Sigmoid colon (tissue), 7 donors: ENCODE results near the gene TADA2A. TPM values are rescaled to one million over a fixed set of nuclear protein-coding genes. Genes with fewer than 3 reads are reported as not detected.
"Not testable (repeated sequence)": the region's sequence is repeated elsewhere in the genome, so short reads cannot be mapped to it uniquely, and the experiment has no call there.

Source experiments
- DNase-seq: peaks from one replicate; pipeline ENCODE4 v3.0.0-alpha.2; 2019
- H3K27ac ChIP-seq, 4 donors: fragments of 200-600 bp; sonication (generic); one replicate each; pipeline ENCODE4 v1.5.1; 2016 to 2019; ENCODE audit warnings: mild to moderate bottlenecking in 1 of 4
- H3K27me3 ChIP-seq, 3 donors: fragments of 200-600 bp; sonication (generic); one replicate each; pipeline ENCODE4 v1.5.1; 2019; ENCODE audit warnings: mild to moderate bottlenecking in 1 of 3
- H3K36me3 ChIP-seq, 4 donors: fragments of 200-600 bp; sonication (generic); one replicate each; pipeline ENCODE4 v1.5.1; 2016 to 2019
- H3K4me1 ChIP-seq, 4 donors: fragments of 200-600 bp; sonication (generic); one replicate each; pipeline ENCODE4 v1.5.1; 2017 to 2019
- H3K4me3 ChIP-seq, 4 donors: fragments of 200-600 bp; sonication (generic); one replicate each; pipeline ENCODE4 v1.5.1; 2017 to 2019; ENCODE audit warnings: mild to moderate bottlenecking in 2 of 4, moderate library complexity in 1 of 4
- H3K9me3 ChIP-seq, 4 donors: fragments of 200-600 bp in 3 of 4; sonication (generic) in 3 of 4; one replicate each; pipeline versions ENCODE4 v1.5.1 to v1.6.1; 2013 to 2019
- EP300 ChIP-seq, 4 donors: sonication (generic); formaldehyde crosslinking; IDR thresholded peaks; one replicate each; pipeline ENCODE4 v1.6.1; 2017; ENCODE audit warnings: antibody characterized with exemption in 4 of 4
- POLR2A ChIP-seq, 2 donors: fragments of 450-650 bp; IDR thresholded peaks; one replicate each; pipeline ENCODE4 v1.6.1; 2016; ENCODE audit warnings: antibody characterized with exemption in 2 of 2, mild to moderate bottlenecking in 2 of 2, moderate library complexity in 2 of 2
- POLR2AphosphoS5 ChIP-seq, 4 donors: sonication (generic); formaldehyde crosslinking; IDR thresholded peaks; one replicate each; pipeline ENCODE4 v1.6.1; 2017; ENCODE audit warnings: antibody characterized with exemption in 4 of 4
- WGBS, 2 donors: extraction: QIAGEN DNeasy Blood & Tissue Kit; methylation state at CpG; one replicate each; pipeline ENCODE4 v1.1.7; 2013; 5-methylcytosine and 5-hydroxymethylcytosine counted together
- intact Hi-C: fragments of 100-400 bp; cut with DNase I; formaldehyde crosslinking; loops from one replicate; pipeline ENCODE4 v1.15.1; 2023
- polyA plus RNA-seq, 3 donors: library from polyadenylated mRNA; stranded (reverse); fragments of 200-250 nt; gene quantifications; one replicate each; pipeline ENCODE4 v1.2.3, GENCODE V29; 2013
- total RNA-seq, 4 donors: library from RNA; depleted of rRNA; stranded (reverse); fragments of >200 nt; gene quantifications; one replicate each; pipeline ENCODE4 v1.1.0, GENCODE V29; 2016
- TF ChIP-seq, protein P1 (sequence below), 4 experiments: fragments of 450-650 bp in 3 of 4; fragments of 200-600 bp in 1 of 4; IDR thresholded peaks; one replicate each; pipeline ENCODE4 v1.5.1; 2016 to 2019; ENCODE audit warnings: antibody characterized with exemption in 4 of 4, mild to moderate bottlenecking in 3 of 4, moderate library complexity in 2 of 4
- donor health status: healthy with polysubstance abuse.
- donor health status: Bipolar disorder and iron deficiency.
- donor health status: healthy.

Gene TADA2A
- total and polyA plus RNA-seq, 7 donors = 7.2 to 22.7 (median 15.0) TPM

DNA sequence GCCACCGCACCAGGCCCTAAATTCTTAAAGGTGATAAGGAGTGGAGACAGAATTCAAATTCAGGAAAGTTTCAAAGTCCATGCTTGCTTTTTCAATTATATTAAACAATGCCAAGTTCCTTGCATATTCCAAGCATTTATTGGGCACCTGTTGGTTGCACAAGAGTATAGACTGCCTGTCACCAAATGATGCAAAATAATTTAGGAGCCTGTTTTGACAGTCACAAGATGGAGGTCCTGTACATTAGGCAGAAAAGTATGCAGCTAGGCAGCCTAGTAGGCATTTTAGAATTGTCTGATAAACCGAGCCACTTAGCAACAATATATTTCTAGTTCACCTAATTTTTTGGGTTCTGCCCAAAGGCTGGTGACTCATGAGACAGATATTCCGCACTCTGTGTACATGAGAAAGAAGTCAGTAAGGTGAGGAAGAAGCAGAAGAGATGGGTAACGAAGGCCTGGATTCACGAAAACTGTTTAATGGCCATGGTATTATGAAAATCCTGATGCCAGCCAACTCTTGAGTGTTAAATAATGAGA is 7.4 kb upstream of the TADA2A start:
- no peak overlapping the region for H3K4me3 ChIP-seq
- no peaks in the 10 kb centered on the region for H3K27me3 ChIP-seq
- H3K4me1 ChIP-seq = peaks cover 0 to 6% (median 0%) of the 10 kb centered on the region in 4 donors
- DNase-seq = no peak
- intact Hi-C loops = no loop called here
- H3K36me3 ChIP-seq = no peaks in the 10 kb centered on the region
- H3K9me3 ChIP-seq = no peaks in the 10 kb centered on the region
- H3K27ac ChIP-seq = no peak overlapping the region
- TF ChIP-seq, protein P1, sequence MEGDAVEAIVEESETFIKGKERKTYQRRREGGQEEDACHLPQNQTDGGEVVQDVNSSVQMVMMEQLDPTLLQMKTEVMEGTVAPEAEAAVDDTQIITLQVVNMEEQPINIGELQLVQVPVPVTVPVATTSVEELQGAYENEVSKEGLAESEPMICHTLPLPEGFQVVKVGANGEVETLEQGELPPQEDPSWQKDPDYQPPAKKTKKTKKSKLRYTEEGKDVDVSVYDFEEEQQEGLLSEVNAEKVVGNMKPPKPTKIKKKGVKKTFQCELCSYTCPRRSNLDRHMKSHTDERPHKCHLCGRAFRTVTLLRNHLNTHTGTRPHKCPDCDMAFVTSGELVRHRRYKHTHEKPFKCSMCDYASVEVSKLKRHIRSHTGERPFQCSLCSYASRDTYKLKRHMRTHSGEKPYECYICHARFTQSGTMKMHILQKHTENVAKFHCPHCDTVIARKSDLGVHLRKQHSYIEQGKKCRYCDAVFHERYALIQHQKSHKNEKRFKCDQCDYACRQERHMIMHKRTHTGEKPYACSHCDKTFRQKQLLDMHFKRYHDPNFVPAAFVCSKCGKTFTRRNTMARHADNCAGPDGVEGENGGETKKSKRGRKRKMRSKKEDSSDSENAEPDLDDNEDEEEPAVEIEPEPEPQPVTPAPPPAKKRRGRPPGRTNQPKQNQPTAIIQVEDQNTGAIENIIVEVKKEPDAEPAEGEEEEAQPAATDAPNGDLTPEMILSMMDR (IDR thresholded peaks at IDR 0.05) = no peak
- TF ChIP-seq POLR2A (IDR thresholded peaks at IDR 0.05) (no peak), POLR2AphosphoS5 (IDR thresholded peaks at IDR 0.05) (no peak), EP300 (IDR thresholded peaks at IDR 0.05) (no peak)
- WGBS, 2 donors = 75 to 89% methylated on average over 5 of the region's 5 CpGs

DNA sequence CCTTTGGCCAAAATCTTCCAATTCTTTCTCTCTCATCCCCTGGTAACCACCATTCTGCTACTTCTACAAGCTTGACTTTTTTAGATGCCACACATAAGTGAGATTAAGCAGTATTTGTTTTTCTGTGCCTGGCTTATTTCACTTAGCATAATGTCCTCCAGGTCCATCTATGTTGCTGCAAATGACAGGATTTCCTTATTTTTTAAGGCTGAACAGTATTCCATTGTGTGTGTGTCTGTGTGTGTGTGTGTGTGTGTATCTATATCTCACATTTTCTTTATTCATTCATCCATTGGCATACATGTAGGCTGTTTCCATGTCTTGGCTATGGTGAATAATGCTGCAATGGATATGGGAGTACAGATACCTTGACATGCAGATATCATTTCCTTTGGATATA is 6.2 kb upstream of the TADA2A start:
- DNase-seq = no peak
- Histone ChIP-seq H3K4me1 (peaks cover 0 to 15% (median 8%) of the 10 kb centered on the region in 4 donors), H3K36me3 (no peaks in the 10 kb centered on the region), H3K27ac (no peak overlapping the region), H3K4me3 (no peak overlapping the region), H3K9me3 (no peaks in the 10 kb centered on the region), H3K27me3 (no peaks in the 10 kb centered on the region)
- no peak for TF ChIP-seq POLR2A (IDR thresholded peaks at IDR 0.05)
- no peak for TF ChIP-seq EP300 (IDR thresholded peaks at IDR 0.05)
- no peak for TF ChIP-seq POLR2AphosphoS5 (IDR thresholded peaks at IDR 0.05)
- TF ChIP-seq, protein P1 (IDR thresholded peaks at IDR 0.05) = no peak
- intact Hi-C loops = no loop called here

DNA sequence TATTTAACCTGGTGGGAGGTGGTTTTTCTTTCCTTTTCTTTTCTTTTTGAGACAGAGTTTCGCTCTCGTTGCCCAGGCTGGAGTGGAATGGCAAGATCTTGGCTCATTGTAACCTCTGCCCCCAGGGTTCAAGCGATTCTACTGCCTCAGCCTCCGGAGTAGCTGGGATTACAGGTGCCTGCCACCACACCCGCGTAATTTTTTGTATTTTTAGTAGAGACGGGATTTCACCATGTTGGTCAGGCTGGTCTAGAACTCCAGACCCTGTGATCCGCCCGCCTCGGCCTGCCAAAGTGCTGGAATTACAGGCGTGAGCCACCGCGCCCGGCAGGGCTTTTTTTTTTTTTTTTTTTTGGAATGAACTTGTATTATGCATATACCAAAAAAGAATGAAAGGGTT is 1.2 kb upstream of the TADA2A start:
- peaks cover 0 to 34% (median 23%) of the 10 kb centered on the region in 4 donors for H3K4me1 ChIP-seq
- peak overlapping the region in 3 of 4 donors; percentile 83 to 87 (median 85) for H3K4me3 ChIP-seq
- intact Hi-C loops, DNase-seq, H3K9me3 ChIP-seq, H3K27me3 ChIP-seq, H3K36me3 ChIP-seq: not testable (repeated sequence)
- H3K27ac ChIP-seq = peak overlapping the region; percentile 92 to 94 (median 94)
- 23 to 59% methylated on average over 14 of the region's 14 CpGs for WGBS, 2 donors

DNA sequence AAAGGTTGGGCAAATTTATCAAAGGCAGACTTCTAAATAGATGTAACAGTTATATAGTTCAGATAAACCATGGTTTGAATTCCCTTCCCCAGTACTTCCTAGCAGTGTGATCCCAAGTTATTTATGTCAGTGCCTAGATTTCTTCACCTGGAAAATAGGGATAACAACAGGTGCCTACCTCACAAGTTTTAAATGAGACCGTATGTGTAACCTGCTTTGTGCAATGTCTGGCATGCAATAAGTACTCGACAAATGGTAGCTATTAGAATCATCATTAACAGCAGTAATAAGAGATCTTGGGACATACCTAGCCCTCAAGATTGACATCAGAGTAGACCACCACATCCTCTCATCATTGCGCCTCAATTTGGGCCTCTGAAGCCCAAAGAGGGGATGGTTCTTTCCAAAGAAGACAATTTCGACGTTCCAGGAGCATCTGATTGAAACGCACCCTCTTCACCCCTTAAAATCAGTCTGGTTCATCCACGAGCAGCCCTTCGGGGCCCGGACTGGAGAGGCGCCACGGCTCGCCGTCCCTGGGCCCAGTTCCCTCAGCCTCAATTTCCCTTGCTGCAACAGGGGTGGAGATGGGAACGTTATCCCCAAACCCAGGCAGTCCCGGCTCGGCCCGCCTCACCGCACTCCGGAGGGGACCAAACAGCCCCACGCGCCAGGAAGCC is 591 bp upstream of the TADA2A start:
- H3K4me1 ChIP-seq = peaks cover 0 to 34% (median 23%) of the 10 kb centered on the region in 4 donors
- TF ChIP-seq EP300 (IDR thresholded peaks at IDR 0.05) = no peak
- TF ChIP-seq POLR2AphosphoS5 (IDR thresholded peaks at IDR 0.05) = no peak
- TF ChIP-seq, protein P1 (IDR thresholded peaks at IDR 0.05) = no peak
- no peak for TF ChIP-seq POLR2A (IDR thresholded peaks at IDR 0.05)
- peak overlapping the region; percentile 92 to 94 (median 94) for H3K27ac ChIP-seq
- H3K36me3 ChIP-seq = peaks cover 0 to 4% (median under 1%) of the 10 kb centered on the region in 4 donors
- H3K4me3 ChIP-seq = peak overlapping the region; percentile 80 to 87 (median 84)
- whole genome bisulfite sequencing, 2 donors = 0 to 1% methylated on average over 21 of the region's 21 CpGs
- no peak for DNase-seq
- intact Hi-C loops = loop anchor here (2.0 kb wide), 2 partner anchors 47 to 83 kb away; partner anchors contain the start of gene DUSP14
- H3K27me3 ChIP-seq = no peaks in the 10 kb centered on the region
- H3K9me3 ChIP-seq = no peaks in the 10 kb centered on the region

DNA sequence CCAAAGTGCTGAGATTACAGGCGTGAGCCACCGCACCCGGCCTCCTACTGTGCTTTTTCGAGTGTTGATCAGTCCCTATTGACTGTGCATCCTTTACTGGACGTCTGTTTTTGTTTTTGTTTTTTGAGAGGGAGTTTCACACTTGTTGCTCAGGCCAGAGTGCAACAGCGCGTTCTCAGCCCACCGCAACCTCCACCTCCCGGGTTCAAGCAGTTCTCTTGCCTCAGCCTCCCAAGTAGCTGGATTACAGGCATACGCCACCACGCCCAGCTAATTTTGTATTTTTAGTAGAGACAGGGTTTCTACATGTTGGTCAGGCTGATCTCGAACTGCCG is 1.4 kb downstream of the TADA2A start:
- H3K27me3 ChIP-seq, H3K9me3 ChIP-seq, DNase-seq, intact Hi-C loops: not testable (repeated sequence)
- H3K4me1 ChIP-seq = peaks cover 0 to 34% (median 23%) of the 10 kb centered on the region in 4 donors
- H3K36me3 ChIP-seq = peaks cover 0 to 24% (median 15%) of the 10 kb centered on the region in 4 donors
- WGBS, 2 donors = 94 to 95% methylated on average over 13 of the region's 13 CpGs
- peak overlapping the region in 1 of 4 donors; percentile 85 for H3K4me3 ChIP-seq
- peak overlapping the region in 3 of 4 donors; percentile 93 to 94 (median 94) for H3K27ac ChIP-seq
